ENCODE results near the gene OR5H14.

The OR5H14 gene

GRCh38 chr3:98172621-98173020, 25.3 kb downstream of the OR5H14 start:
- TF ChIP-seq CTCF (IDR thresholded peaks at IDR 0.05; ENCODE audit: insufficient read depth, low read length): no peak
- TF ChIP-seq GABPA (IDR thresholded peaks at IDR 0.05; ENCODE audit: low read depth): no peak
- TF ChIP-seq SPI1 (IDR thresholded peaks at IDR 0.05; ENCODE audit: borderline replicate concordance, low read depth): no peak
- no peak for TF ChIP-seq REST (IDR thresholded peaks at IDR 0.05; ENCODE audit: insufficient replicate concordance, low read depth)
- no peak for TF ChIP-seq POLR2AphosphoS5 (IDR thresholded peaks at IDR 0.05; ENCODE audit: low read depth)
- DNase-seq (ENCODE audit: low read depth in 1 of 2, low spot score in 1 of 2): no peak
- no peak overlapping the region for H3K4me3 ChIP-seq (replicated peaks; ENCODE audit: insufficient read depth, low read length)

GRCh38 chr3:98180319-98180890, 33.1 kb downstream of the OR5H14 start:
- peak in 1 of 2 experiments; percentile 63 for DNase-seq (ENCODE audit: low read depth in 1 of 2, low spot score in 1 of 2)
- Histone ChIP-seq H3K27me3 (ENCODE audit: insufficient read depth, poor library complexity, severe bottlenecking) (no peaks in the 10 kb centered on the region), H3K4me3 (replicated peaks; ENCODE audit: insufficient read depth, low read length) (no peak overlapping the region), H3K27ac (replicated peaks) (no peak overlapping the region)
- TF ChIP-seq GABPA (IDR thresholded peaks at IDR 0.05; ENCODE audit: low read depth) (no peak), CTCF (IDR thresholded peaks at IDR 0.05; ENCODE audit: insufficient read depth, low read length) (no peak), SPI1 (IDR thresholded peaks at IDR 0.05; ENCODE audit: borderline replicate concordance, low read depth) (peak; percentile 48; the same call in 1 of the 2 replicates), POLR2AphosphoS5 (IDR thresholded peaks at IDR 0.05; ENCODE audit: low read depth) (no peak), REST (IDR thresholded peaks at IDR 0.05; ENCODE audit: insufficient replicate concordance, low read depth) (no peak)

More at GRCh38 chr3:98172621-98173020, 25.3 kb downstream of the OR5H14 start:
- H3K27me3 ChIP-seq (ENCODE audit: insufficient read depth, poor library complexity, severe bottlenecking): no peaks in the 10 kb centered on the region
- H3K27ac ChIP-seq (replicated peaks): no peak overlapping the region

GRCh38 chr3:98182196-98182595, 34.9 kb downstream of the OR5H14 start:
- no peak overlapping the region for H3K27ac ChIP-seq (replicated peaks)
- no peak overlapping the region for H3K4me3 ChIP-seq (replicated peaks; ENCODE audit: insufficient read depth, low read length)
- DNase-seq (ENCODE audit: low read depth in 1 of 2, low spot score in 1 of 2): no peak
- TF ChIP-seq SPI1 (IDR thresholded peaks at IDR 0.05; ENCODE audit: borderline replicate concordance, low read depth): no peak
- no peak for TF ChIP-seq POLR2AphosphoS5 (IDR thresholded peaks at IDR 0.05; ENCODE audit: low read depth)
- TF ChIP-seq REST (IDR thresholded peaks at IDR 0.05; ENCODE audit: insufficient replicate concordance, low read depth): no peak
- TF ChIP-seq GABPA (IDR thresholded peaks at IDR 0.05; ENCODE audit: low read depth): no peak
- no peak for TF ChIP-seq CTCF (IDR thresholded peaks at IDR 0.05; ENCODE audit: insufficient read depth, low read length)
- no peaks in the 10 kb centered on the region for H3K27me3 ChIP-seq (ENCODE audit: insufficient read depth, poor library complexity, severe bottlenecking)
